Embryonic facial prominence (tissue), 1 donor: ENCODE data around the gene NKAPL.

Source experiments
- DNase-seq: peaks from one replicate; pipeline ENCODE4 v3.0.0-alpha.2; 2016; ENCODE audit errors: extremely low spot score

The NKAPL gene

GRCh38 chr6:28258877-28259777 is at the start of gene NKAPL:
NKAPL (plus strand) TSS chr6:28259297; CDS start chr6:28259372, 75 bp downstream.
- no peak for DNase-seq

DNA sequence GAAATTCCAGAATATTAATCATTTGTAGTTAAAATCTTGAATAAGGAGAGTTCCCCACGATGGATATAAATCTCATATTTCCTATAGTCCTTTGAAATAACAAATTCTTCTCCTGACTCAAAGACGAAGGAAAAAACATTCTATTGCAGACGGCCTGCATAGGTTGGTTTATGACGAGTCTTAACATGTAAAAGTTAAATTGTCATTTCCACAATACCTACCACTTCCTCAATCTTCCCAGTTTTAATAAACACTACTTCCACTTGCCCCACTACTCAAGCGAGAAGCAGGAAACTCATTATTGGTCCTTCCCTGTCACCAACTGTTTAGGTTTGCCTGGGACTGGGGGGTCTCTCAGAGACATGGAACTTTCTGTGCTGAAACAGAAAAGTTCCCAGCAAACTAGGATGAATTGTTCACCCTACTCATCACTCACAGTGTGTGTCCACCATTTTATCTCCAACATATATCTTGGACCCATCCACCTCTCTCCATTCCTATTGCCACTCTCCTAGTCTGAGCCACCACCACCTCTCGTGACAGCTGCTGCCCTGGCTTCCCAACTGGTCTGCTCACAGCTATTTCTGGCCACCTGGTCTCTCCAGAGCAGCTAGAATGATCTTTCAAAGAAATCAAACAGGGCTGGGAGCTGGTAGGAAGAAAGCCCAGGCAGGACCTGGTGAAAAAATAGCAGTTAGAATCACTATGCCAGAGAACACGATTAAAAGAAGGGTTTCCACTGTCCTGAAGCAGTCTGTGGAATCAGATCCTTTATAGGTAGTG is 49.2 kb upstream of the NKAPL start:
- no peak for DNase-seq

GRCh38 chr6:28211840-28212509 is 47.1 kb upstream of the NKAPL start:
- DNase-seq, result no peak

DNA sequence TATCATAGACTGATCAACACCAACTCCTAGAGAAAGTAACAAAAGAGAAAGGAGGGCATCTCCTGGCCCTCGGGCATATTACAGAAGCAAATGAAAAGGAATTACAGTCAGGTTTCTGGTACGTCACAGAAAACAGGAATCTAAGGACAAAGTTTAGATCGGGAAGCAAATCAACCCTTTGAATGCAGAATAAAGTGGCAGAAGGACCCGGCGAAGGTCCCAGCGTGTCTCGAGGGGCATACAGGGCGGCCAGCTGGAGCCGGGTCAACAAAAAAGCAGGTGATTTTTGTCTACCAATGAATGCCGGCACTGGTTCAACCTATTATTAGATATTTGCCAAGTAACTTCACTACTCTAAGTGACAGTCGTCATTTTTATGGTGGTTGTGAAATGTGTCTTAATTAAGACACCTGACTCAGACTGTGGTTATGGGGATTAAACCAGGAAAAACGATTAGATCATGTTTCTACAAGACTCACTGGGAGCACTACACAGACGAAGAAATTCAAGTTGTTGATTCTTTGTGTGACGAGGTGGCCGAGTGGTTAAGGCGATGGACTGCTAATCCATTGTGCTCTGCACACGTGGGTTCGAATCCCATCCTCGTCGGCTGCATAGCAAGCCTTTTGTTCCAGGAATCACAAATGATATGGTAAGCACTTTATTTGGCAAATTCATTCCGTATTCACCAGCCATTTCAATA is 46.4 kb upstream of the NKAPL start:
- no peak for DNase-seq

- no peak for DNase-seq
These were observed 45.9 kb upstream of the NKAPL start for GRCh38 chr6:28213213-28213523.

DNA sequence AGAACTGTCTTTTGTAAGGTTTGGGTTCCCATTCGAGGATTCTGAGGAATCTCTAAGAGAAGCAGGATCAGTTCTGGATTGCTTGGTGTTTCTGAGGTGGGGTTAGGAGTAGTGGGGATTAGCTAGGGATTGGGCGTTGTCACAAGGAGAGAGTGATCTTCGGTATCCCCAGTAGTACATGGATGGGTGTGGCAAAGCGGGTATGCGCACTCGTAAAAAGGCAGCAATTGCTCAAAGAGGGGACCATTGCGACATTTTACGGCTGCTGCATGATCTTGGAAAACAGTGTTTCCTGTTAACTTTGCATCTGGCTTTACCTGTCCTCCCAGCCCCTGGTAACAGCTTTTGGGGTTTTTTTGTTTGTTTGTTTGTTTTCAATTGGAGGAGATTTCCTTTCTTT is 43.7 kb upstream of the NKAPL start:
- DNase-seq, result no peak

GRCh38 chr6:28217890-28218289 is 41.2 kb upstream of the NKAPL start:
- DNase-seq, result no peak

GRCh38 chr6:28218312-28219248 is 40.5 kb upstream of the NKAPL start:
- no peak for DNase-seq

DNA sequence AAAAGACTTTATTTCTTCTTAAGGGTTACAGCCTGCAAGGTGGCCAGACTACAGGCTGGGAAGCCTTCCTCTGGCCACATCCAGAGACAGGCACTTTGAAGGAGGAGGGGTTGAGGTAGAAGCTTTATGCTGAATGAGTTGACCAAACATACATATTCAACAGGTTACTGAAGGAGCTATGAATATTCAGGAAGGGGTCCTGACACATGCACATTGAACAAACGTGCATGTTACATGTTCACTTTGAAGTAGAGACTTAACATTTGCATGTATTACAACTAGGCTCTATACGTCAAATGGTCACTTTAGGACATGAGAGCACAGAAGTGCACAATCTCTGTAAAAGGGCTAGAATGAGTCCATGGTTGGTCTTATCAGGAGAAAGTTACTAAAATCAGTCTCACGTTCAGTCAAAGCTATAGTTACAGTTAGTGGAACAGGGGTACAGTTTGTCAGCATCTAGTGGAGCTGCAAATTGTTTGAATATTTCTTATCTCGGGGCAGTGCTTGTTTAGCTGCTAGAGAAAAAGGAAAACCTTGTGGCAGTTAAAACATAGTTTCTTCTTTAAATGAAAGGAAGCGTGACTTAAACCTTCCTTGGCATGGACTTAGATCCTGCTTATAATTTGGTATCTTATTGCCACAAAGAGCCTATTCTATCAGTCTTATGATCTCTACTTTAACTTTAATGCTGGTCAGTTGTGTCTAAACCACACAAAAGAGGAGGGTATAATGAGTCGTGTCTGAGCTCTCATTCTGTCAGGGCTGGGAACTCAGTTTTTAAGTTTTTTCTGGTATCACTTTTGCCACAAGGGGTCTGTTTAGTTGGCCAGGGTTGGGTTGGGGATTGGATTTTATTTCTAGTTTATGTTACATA is 38.6 kb upstream of the NKAPL start:
- DNase-seq, result no peak

DNA sequence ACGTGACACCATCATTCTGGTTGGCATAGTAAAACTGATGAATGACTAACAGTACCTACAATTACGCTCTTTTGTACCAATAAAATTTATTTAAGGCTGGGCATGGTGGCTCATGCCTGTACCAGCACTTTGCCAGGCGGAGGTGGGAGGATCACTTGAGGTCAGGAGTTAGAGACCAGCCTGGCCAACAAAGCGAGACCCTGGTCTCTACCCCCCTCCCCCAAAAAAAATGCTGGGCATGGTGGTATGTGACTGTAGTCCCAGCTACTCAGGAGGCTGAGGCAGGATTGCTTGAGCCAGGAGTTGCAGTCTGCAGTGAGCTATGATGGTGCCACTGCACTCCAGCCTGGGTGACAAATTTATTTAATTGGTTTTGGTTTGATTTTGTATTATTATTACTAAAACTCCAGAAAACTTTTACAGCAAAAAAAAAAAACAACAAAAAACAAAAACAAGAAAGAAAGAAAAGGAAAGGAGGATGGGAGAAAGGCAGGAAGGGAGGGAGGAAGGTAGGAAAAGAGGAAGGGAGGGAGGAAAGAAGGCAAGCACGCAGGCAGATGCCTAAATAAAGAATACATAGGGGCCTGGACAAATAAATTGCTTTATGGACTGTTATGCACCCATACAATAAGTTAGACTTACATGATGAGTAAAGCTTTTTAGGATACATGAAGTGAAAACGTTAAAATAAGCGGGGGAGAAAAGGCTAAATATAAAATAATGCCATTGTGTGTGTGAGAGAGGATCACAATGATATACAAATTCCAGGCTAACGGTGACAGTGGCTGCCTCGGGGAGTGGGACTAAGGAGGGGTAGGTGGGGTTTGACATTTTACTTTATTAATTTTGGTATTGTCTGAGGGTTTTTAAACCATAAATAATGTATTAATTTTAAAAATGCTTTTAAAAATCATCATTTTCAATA is 34.7 kb upstream of the NKAPL start:
- DNase-seq, result no peak

GRCh38 chr6:28225056-28225834 is 33.9 kb upstream of the NKAPL start, which contains the start of gene ZSCAN9:
ZSCAN9 (plus strand) TSS chr6:28225275; CDS start chr6:28227085, 1,810 bp downstream.
- peak; percentile 43 for DNase-seq

DNA sequence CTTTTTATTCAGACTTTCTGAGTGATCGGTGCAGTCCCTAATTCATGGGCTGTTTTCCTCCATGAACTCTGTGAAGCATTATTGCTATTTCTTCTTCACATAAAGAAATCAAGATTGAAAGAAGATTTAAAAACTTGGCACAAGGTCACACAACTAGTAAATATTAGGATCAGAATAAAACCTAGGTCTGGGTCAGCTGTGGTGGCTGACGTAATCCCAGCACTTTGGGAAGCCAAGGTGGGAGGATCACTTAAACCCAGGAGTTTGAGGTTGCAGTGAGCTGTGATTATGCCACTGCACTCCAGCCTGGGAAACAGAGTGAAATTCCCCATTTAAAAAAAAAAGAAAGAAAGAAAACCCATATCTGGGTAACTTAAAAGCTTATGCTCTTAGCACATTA is 32.6 kb upstream of the NKAPL start:
- DNase-seq, result no peak

DNA sequence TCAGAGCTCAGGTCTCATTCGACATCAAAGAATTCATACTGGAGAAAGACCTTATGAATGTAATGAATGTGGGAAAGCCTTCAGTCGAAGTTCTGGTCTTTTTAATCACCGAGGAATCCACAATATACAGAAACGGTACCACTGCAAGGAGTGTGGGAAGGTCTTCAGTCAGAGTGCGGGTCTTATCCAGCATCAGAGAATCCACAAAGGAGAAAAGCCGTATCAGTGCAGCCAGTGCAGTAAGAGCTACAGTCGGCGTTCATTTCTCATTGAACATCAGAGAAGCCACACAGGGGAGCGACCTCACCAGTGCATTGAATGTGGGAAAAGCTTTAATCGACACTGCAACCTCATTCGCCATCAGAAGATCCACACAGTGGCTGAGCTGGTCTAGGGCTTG is 26.3 kb upstream of the NKAPL start:
- no peak for DNase-seq

GRCh38 chr6:28235912-28236452 is 23.1 kb upstream of the NKAPL start:
- DNase-seq, result no peak

- no peak for DNase-seq
These were observed 19.5 kb upstream of the NKAPL start for GRCh38 chr6:28239636-28240035.

GRCh38 chr6:28240471-28240870 is 18.6 kb upstream of the NKAPL start:
- DNase-seq, result no peak

- DNase-seq, result no peak
These were observed 15.2 kb upstream of the NKAPL start for GRCh38 chr6:28243946-28244345.
